Measurements from ENCODE around the gene WFS1. TPM values are rescaled to one million over a fixed set of nuclear protein-coding genes. Genes with fewer than 3 reads are reported as not detected.

WFS1 gene
- total RNA-seq, 1 donor from 2014 or later: 104 TPM

DNA sequence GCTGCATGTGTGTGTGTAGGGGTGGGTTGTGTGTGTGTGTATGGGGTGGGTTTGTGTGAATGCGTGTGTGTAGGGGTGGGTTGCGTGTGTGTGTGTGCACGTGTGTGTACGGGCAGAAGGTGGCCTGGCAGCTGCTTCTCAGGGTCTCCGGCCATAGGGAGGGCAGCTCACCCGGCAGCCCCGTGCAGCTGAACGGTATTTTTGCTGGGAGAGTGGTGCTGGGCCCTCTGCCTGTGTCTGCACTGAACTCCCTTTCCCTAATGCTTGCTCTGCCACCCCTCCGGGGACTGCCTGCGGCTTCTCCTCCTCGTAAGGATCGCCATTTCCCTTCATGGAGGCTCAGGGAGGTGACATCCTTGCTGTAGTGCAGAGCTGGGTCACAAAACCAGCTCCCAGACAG is 30.2 kb downstream of the WFS1 start:
- no peak overlapping the region for H3K27ac ChIP-seq (replicated peaks)

DNA sequence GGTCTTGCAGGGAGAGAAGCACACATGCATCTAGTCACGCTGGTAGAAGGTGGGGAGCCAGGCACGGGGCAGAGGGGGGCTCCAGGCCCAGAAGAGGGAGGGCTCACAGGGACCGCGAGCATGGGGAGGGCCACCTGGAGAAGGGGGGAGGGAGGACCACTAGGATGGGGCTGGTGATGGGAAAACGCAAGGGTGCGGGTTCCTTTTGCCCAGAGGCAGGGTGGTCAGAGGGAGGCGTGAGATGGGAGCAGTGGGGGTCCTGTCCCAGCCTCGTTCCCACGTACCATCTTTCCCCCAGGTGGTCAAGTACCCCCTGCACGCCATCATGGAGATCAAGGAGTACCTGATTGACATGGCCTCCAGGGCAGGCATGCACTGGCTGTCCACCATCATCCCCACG is 30.7 kb downstream of the WFS1 start:
- no peaks in the 10 kb centered on the region for H3K4me1 ChIP-seq
- H3K9me3 ChIP-seq (replicated peaks): no peaks in the 10 kb centered on the region
- H3K27ac ChIP-seq (replicated peaks): no peak overlapping the region
- DNase-seq: no peak
- H3K36me3 ChIP-seq: peaks cover 86% of the 10 kb centered on the region
- intact Hi-C loops (cut with micrococcal nuclease): no loop called here
- TF ChIP-seq, protein P1, sequence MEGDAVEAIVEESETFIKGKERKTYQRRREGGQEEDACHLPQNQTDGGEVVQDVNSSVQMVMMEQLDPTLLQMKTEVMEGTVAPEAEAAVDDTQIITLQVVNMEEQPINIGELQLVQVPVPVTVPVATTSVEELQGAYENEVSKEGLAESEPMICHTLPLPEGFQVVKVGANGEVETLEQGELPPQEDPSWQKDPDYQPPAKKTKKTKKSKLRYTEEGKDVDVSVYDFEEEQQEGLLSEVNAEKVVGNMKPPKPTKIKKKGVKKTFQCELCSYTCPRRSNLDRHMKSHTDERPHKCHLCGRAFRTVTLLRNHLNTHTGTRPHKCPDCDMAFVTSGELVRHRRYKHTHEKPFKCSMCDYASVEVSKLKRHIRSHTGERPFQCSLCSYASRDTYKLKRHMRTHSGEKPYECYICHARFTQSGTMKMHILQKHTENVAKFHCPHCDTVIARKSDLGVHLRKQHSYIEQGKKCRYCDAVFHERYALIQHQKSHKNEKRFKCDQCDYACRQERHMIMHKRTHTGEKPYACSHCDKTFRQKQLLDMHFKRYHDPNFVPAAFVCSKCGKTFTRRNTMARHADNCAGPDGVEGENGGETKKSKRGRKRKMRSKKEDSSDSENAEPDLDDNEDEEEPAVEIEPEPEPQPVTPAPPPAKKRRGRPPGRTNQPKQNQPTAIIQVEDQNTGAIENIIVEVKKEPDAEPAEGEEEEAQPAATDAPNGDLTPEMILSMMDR (IDR thresholded peaks at IDR 0.05; ENCODE audit: borderline replicate concordance): no peak
- H3K27me3 ChIP-seq (ENCODE audit: low read depth): no peaks in the 10 kb centered on the region
- no peak overlapping the region for H3K4me3 ChIP-seq

More for the DNA sequence above, 30.2 kb downstream of the WFS1 start:
- TF ChIP-seq, protein P1 (IDR thresholded peaks at IDR 0.05; ENCODE audit: borderline replicate concordance): no peak
- DNase-seq: no peak
- intact Hi-C loops (cut with micrococcal nuclease): no loop called here
- H3K9me3 ChIP-seq (replicated peaks): no peaks in the 10 kb centered on the region
- H3K4me1 ChIP-seq: no peaks in the 10 kb centered on the region
- H3K36me3 ChIP-seq: peaks cover 90% of the 10 kb centered on the region
- H3K27me3 ChIP-seq (ENCODE audit: low read depth): no peaks in the 10 kb centered on the region
- no peak overlapping the region for H3K4me3 ChIP-seq

DNA sequence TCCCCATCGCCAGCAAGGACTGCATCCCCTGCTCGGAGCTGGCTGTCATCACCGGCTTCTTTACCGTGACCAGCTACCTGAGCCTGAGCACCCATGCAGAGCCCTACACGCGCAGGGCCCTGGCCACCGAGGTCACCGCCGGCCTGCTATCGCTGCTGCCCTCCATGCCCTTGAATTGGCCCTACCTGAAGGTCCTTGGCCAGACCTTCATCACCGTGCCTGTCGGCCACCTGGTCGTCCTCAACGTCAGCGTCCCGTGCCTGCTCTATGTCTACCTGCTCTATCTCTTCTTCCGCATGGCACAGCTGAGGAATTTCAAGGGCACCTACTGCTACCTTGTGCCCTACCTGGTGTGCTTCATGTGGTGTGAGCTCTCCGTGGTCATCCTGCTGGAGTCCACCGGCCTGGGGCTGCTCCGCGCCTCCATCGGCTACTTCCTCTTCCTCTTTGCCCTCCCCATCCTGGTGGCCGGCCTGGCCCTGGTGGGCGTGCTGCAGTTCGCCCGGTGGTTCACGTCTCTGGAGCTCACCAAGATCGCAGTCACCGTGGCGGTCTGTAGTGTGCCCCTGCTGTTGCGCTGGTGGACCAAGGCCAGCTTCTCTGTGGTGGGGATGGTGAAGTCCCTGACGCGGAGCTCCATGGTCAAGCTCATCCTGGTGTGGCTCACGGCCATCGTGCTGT is 31.5 kb downstream of the WFS1 start:
- H3K9me3 ChIP-seq (replicated peaks): no peaks in the 10 kb centered on the region
- intact Hi-C loops (cut with micrococcal nuclease): no loop called here
- no peaks in the 10 kb centered on the region for H3K27me3 ChIP-seq (ENCODE audit: low read depth)
- TF ChIP-seq, protein P1 (IDR thresholded peaks at IDR 0.05; ENCODE audit: borderline replicate concordance): no peak
- no peak overlapping the region for H3K4me3 ChIP-seq
- peaks cover 78% of the 10 kb centered on the region for H3K36me3 ChIP-seq
- DNase-seq: no peak
- H3K27ac ChIP-seq (replicated peaks): no peak overlapping the region
- no peaks in the 10 kb centered on the region for H3K4me1 ChIP-seq

DNA sequence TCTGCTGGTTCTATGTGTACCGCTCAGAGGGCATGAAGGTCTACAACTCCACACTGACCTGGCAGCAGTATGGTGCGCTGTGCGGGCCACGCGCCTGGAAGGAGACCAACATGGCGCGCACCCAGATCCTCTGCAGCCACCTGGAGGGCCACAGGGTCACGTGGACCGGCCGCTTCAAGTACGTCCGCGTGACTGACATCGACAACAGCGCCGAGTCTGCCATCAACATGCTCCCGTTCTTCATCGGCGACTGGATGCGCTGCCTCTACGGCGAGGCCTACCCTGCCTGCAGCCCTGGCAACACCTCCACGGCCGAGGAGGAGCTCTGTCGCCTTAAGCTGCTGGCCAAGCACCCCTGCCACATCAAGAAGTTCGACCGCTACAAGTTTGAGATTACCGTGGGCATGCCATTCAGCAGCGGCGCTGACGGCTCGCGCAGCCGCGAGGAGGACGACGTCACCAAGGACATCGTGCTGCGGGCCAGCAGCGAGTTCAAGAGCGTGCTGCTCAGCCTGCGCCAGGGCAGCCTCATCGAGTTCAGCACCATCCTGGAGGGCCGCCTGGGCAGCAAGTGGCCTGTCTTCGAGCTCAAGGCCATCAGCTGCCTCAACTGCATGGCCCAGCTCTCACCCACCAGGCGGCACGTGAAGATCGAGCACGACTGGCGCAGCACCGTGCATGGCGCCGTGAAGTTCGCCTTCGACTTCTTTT is 32.2 kb downstream of the WFS1 start:
- H3K27ac ChIP-seq (replicated peaks): no peak overlapping the region
- H3K4me1 ChIP-seq: no peaks in the 10 kb centered on the region
- no peak for DNase-seq
- peaks cover 71% of the 10 kb centered on the region for H3K36me3 ChIP-seq
- H3K27me3 ChIP-seq (ENCODE audit: low read depth): no peaks in the 10 kb centered on the region
- H3K4me3 ChIP-seq: no peak overlapping the region
- intact Hi-C loops (cut with micrococcal nuclease): no loop called here
- TF ChIP-seq, protein P1 (IDR thresholded peaks at IDR 0.05; ENCODE audit: borderline replicate concordance): no peak
- no peaks in the 10 kb centered on the region for H3K9me3 ChIP-seq (replicated peaks)

DNA sequence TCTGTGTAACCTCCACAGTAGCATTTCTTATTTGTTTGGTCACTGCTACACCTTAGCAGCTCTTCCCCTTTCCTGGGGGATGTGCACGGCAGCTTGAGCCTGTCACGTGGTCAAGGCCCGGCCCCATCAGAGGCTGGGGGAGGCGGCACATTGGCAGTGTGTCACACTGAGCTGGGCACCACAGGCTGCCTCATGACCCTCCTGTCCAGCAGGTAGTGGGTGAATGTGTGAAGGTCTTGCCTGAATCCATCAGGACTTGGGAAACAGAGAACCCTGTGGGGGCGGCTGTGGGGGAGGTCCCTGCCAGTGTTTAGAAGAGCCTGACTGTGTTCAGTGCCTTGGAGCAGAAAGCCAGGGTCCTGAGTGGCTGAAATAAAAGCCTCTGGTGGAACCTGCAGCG is 33.2 kb downstream of the WFS1 start:
- TF ChIP-seq, protein P1 (IDR thresholded peaks at IDR 0.05; ENCODE audit: borderline replicate concordance): no peak
- Histone ChIP-seq H3K4me3 (no peak overlapping the region), H3K27ac (replicated peaks) (no peak overlapping the region), H3K27me3 (ENCODE audit: low read depth) (no peaks in the 10 kb centered on the region), H3K9me3 (replicated peaks) (no peaks in the 10 kb centered on the region), H3K36me3 (peaks cover 62% of the 10 kb centered on the region), H3K4me1 (no peaks in the 10 kb centered on the region)
- intact Hi-C loops (cut with micrococcal nuclease): no loop called here
- no peak for DNase-seq
